ENCODE measurements around the gene ARHGAP26. TPM values are rescaled to one million over a fixed set of nuclear protein-coding genes. Genes with fewer than 3 reads are reported as not detected.
"Not testable (repeated sequence)": the region's sequence is repeated elsewhere in the genome, so short reads cannot be mapped to it uniquely, and the experiment has no call there.

The ARHGAP26 gene
- total RNA-seq, 4 donors from 2014 or later = 11.1 to 36.1 (median 21.8) TPM

DNA sequence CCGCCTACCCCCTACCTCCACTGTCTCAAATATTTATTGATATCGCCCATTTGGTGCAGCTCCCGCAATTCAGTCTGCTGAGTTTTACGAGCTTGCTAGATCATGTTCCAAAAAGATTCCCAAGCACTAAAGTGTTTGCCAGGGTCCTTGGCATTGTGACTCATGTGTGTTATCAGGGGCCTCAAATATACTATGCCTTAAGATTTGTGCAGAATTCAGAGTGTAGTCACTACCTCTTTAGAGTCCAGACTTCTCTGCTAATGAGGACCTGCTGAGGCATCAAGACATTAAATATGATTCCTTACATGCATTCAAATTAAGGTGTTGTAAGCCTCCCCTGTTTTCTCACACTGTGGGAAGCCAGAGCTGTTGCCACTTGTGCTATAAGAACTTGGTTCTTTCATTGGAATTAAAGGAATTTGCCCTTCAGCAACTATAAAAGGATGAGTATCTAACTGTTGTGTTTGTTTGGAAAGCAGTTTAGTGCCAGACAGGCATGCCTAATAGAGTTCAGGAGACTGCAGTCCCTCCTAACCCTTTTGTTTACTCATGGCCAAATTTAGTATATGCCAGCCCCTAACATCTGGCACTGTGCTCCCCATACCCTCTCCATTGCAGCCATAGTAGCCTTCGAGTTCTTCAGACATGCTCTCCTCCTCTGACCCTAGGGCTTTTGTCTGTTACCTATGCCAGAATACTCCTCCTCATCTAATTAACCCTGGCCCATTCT lies 316.9 kb downstream of the ARHGAP26 start:
- no peak for DNase-seq (ENCODE audit: low spot score in 2 of 2)
- no peak for TF ChIP-seq EP300 (IDR thresholded peaks at IDR 0.05)
- TF ChIP-seq POLR2A (IDR thresholded peaks at IDR 0.05) = no peak
- TF ChIP-seq CTCF (IDR thresholded peaks at IDR 0.05) = no peak
- TF ChIP-seq POLR2AphosphoS5 (IDR thresholded peaks at IDR 0.05) = no peak
- Histone ChIP-seq H3K4me3 (no peak overlapping the region), H3K27me3 (no peaks in the 10 kb centered on the region), H3K4me1 (peaks cover 18% of the 10 kb centered on the region), H3K36me3 (no peaks in the 10 kb centered on the region), H3K9me3 (no peaks in the 10 kb centered on the region), H3K27ac (no peak overlapping the region)
- WGBS = 50% methylated on average over 5 of the region's 5 CpGs

GRCh38 chr5:143088702-143089101 lies 318.5 kb downstream of the ARHGAP26 start:
- H3K4me1 ChIP-seq = peaks cover 18% of the 10 kb centered on the region
- H3K36me3 ChIP-seq; H3K9me3 ChIP-seq; H3K27ac ChIP-seq; H3K27me3 ChIP-seq; H3K4me3 ChIP-seq; DNase-seq (ENCODE audit: low spot score in 2 of 2): not testable (repeated sequence)
- WGBS = 78% methylated on average over 11 of the region's 11 CpGs

DNA sequence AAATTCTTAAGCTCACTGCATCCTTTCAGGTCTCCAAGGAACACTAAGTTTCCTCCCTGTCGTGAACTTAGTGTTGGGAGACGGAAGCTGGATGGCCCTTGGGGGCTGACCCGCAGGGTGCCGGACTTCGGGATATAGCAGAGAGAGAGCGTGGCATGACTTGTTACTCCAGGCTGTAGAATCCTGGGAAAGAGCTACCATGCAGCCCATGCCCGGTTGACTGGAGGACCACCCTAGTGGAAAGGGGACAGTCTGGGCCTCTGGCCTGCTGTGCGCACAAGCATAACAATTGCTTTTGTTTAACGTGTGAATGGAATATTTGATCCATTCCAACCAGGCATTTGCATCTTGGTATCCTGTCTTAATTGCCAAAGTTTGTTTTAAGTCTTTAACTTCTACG lies 319.9 kb downstream of the ARHGAP26 start:
- H3K27ac ChIP-seq; H3K4me3 ChIP-seq; H3K9me3 ChIP-seq; H3K27me3 ChIP-seq; H3K36me3 ChIP-seq; DNase-seq (ENCODE audit: low spot score in 2 of 2): not testable (repeated sequence)
- WGBS = 92% methylated on average over 10 of the region's 10 CpGs
- peaks cover 13% of the 10 kb centered on the region for H3K4me1 ChIP-seq

GRCh38 chr5:143092711-143093451 lies 322.7 kb downstream of the ARHGAP26 start:
- H3K27me3 ChIP-seq; H3K36me3 ChIP-seq; H3K4me1 ChIP-seq; DNase-seq (ENCODE audit: low spot score in 2 of 2); H3K9me3 ChIP-seq; H3K4me3 ChIP-seq; H3K27ac ChIP-seq: not testable (repeated sequence)
- 96% methylated on average over 8 of the region's 8 CpGs for WGBS

DNA sequence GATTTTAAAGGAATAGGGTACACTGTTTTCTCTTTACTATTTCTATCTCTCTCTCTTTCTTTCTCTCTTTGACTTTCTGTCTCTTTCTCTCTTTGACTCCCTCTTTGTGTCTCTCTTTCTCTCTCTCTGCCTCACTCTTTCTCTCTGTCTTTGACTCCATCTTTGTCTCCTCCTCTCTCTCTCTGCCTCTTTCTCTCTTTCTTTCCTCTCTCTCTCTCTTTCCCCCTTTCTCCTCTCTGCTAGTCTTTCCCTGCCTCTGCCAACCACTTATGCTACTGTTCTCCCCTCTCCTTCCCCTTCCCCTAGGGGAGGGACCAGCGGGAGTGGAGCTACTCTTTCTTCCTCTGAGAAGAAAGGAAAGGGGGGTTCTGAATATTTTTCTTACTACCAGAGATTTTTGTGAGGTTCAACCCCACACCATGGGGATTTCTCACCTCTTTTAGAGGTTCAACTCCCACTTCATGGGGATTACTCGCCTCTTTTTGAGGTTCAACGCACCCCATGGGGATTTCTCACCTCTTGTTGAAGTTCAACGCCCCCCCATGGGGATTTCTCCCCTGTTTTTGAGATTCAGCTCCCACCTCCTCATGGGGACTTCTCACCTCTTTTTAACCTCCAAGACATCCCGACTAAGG lies 323.4 kb downstream of the ARHGAP26 start:
- H3K36me3 ChIP-seq = no peaks in the 10 kb centered on the region
- TF ChIP-seq EP300 (IDR thresholded peaks at IDR 0.05) (no peak), POLR2A (IDR thresholded peaks at IDR 0.05) (no peak), POLR2AphosphoS5 (IDR thresholded peaks at IDR 0.05) (no peak), CTCF (IDR thresholded peaks at IDR 0.05) (no peak)
- H3K4me1 ChIP-seq = no peaks in the 10 kb centered on the region
- no peaks in the 10 kb centered on the region for H3K9me3 ChIP-seq
- H3K27ac ChIP-seq = no peak overlapping the region
- DNase-seq (ENCODE audit: low spot score in 2 of 2) = no peak
- H3K4me3 ChIP-seq = no peak overlapping the region
- WGBS = 78% methylated on average over 5 of the region's 5 CpGs
- no peaks in the 10 kb centered on the region for H3K27me3 ChIP-seq

- Histone ChIP-seq H3K27me3 (no peaks in the 10 kb centered on the region), H3K4me3 (no peak overlapping the region), H3K4me1 (no peaks in the 10 kb centered on the region), H3K27ac (no peak overlapping the region), H3K9me3 (no peaks in the 10 kb centered on the region), H3K36me3 (no peaks in the 10 kb centered on the region)
- DNase-seq (ENCODE audit: low spot score in 2 of 2) = no peak
- 81% methylated on average over 16 of the region's 16 CpGs for WGBS
- TF ChIP-seq POLR2A (IDR thresholded peaks at IDR 0.05) = no peak
- TF ChIP-seq EP300 (IDR thresholded peaks at IDR 0.05) = no peak
- no peak for TF ChIP-seq POLR2AphosphoS5 (IDR thresholded peaks at IDR 0.05)
- TF ChIP-seq CTCF (IDR thresholded peaks at IDR 0.05) = no peak
Measured at GRCh38 chr5:143094087-143094521, 323.9 kb downstream of the ARHGAP26 start.

DNA sequence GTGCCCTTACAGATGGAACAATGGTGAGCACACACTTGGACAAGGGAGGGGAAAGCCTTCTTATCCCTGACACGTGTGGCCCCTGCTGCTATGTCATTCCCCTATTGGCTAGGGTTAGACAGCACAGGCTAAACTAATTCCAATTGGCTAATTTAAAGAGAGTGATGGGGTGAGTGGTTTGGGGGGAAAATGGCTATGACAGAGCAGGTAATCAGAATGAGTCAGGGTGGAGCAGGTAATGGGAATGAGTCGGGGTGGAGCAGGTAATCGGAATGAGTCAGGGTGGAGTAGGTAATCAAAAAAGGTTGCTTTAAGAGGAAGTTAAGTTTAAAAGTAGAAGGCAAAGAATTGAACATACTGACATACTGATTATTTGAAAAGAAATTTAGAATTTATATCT lies 324.4 kb downstream of the ARHGAP26 start:
- not testable (repeated sequence) for DNase-seq (ENCODE audit: low spot score in 2 of 2); H3K27ac ChIP-seq
- 41% methylated on average over 3 of the region's 3 CpGs for WGBS

More for the DNA sequence above, 324.4 kb downstream of the ARHGAP26 start:
- H3K27me3 ChIP-seq, H3K36me3 ChIP-seq, H3K4me1 ChIP-seq, H3K9me3 ChIP-seq, H3K4me3 ChIP-seq: not testable (repeated sequence)
